D721Med (cell line): ENCODE data around the gene TC2N.

ENCODE experiments used
- DNase-seq: peaks from one replicate; pipeline ENCODE4 v3.0.0; 2011; ENCODE audit warnings: low spot score; ENCODE audit not compliant: insufficient read length
- FAIRE-seq: peaks from 2 replicates; lab custom pipeline; 2011; peaks lifted over from hg19 to GRCh38; lab: Jason Lieb, UNC
- TF ChIP-seq, protein P1 (sequence below): IDR thresholded peaks from 2 replicates; pipeline ENCODE4 v1.5.1; 2012; ENCODE audit warnings: mild to moderate bottlenecking, control low read depth; ENCODE audit not compliant: insufficient read depth; ENCODE audit errors: missing control alignments

Gene TC2N

DNA sequence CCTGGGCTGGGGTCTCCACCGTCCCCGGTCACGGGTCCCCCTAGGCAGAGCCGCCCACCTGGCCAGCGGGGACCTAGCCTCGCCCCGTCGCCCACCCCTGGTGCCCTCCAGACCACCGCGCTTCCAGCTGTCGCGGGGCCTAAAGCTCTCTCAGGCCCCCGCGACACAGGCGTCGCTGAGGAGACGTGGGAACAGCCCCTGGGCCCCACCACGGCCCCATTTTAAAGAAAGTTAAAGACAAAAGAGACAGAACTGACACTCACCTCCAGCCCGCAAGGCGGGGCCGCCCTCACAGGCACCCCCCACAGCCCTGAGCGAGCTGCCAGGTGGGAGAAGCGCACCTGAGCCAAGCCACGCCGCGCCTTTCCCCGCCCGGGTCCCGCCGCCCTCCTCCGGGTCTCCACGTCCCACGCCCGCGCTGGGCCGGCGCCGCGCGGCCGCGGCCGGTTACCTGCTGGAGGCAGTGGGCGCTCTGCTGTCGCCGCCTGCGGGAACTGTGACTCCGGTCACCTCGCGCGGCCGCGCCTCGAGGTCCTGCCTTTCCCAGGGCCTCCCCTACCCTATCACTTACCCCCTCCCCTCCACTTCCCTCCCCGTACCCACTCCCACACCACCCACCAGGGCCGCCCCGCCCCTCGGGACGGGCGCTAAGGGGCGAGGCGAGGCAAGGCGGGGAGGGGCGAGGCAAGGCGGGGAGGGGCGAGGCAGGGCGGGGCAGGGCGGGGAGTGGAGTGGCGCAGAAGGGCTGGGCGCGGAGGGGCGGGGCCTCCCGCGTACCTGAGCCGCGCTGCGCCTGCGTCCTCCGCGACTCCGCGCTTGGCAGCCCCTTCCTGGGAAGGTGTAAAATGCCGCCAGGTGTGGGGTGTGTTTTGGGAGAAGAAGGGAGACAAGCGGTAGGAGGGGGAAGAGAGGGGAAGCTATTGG, 31.2 kb downstream of the TC2N start:
- DNase-seq (peak; percentile 38), FAIRE-seq (no peak)
- TF ChIP-seq, protein P1, sequence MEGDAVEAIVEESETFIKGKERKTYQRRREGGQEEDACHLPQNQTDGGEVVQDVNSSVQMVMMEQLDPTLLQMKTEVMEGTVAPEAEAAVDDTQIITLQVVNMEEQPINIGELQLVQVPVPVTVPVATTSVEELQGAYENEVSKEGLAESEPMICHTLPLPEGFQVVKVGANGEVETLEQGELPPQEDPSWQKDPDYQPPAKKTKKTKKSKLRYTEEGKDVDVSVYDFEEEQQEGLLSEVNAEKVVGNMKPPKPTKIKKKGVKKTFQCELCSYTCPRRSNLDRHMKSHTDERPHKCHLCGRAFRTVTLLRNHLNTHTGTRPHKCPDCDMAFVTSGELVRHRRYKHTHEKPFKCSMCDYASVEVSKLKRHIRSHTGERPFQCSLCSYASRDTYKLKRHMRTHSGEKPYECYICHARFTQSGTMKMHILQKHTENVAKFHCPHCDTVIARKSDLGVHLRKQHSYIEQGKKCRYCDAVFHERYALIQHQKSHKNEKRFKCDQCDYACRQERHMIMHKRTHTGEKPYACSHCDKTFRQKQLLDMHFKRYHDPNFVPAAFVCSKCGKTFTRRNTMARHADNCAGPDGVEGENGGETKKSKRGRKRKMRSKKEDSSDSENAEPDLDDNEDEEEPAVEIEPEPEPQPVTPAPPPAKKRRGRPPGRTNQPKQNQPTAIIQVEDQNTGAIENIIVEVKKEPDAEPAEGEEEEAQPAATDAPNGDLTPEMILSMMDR = no peak

DNA sequence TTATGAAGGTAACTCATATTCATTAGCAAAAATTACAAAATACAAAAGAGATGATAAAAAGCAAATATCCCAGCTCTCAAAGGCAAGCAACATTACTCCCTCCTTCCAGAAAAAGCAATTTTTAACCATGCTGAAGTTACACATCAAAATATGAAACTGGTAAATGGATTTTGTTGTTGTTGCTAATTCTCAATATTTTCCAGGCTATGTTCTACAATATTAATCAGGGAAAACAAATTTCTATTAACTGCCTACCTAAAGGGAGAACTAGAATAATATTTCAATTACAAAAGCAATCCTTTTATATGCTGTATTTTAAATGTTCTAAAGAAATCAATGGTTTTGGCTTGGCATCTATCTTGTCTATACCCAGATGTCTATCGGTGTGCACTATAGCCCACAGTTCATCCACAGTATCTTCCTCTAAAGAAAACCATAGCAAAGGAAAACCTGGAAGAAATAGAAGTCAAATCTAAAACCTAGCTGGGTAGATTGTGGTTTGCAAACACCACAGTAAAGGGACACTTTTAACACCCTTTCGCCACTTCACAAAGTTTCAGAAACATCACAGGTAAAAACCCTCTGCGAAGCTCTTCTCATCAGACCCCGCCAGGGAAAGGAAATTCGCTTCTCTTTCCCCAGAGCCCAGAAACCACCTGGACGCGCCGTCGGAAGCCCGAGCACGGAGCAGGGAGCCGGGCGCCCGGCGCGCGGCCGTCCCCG, 32.0 kb downstream of the TC2N start:
- TF ChIP-seq, protein P1 = no peak
- DNase-seq = no peak
- no peak for FAIRE-seq

DNA sequence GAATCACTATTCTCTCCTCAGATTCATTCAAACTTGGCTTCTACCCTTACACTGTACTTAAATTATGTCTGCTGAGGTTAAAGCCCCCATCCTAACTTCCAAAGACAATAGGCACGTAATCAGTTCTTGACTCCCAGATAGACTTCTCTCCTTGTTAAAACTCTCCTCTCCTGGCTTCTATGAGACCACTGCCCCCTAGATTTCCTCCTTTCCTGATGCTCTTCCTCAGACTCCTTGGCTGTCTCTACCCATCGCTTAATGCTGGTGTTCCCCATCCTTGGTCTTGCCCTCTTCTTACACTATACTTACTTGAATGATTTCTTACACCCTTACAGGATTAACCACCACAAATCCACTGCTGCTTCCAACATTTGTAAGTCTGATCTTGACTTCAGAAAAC, 32.8 kb downstream of the TC2N start:
- no peak for FAIRE-seq
- TF ChIP-seq, protein P1 = no peak
- DNase-seq = no peak

DNA sequence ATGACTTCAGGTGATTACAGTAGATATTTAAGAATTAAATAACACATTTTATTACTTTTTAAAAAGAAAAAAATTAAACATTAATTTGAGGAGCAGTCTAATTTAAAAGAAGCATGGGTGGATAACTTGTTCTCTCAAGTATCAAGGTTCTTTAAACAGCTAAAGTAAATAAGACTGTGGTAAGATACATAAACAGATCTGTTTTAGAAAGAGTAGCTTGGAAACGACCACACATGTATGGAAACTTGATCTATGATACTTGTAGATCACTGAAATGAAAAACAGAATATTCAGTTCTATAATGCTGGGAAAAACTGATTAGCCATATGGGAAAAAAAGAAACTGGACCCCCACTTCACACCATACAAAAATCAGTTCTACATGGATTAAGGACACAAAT, 36.0 kb downstream of the TC2N start:
- TF ChIP-seq, protein P1 = no peak
- no peak for DNase-seq
- FAIRE-seq = no peak

DNA sequence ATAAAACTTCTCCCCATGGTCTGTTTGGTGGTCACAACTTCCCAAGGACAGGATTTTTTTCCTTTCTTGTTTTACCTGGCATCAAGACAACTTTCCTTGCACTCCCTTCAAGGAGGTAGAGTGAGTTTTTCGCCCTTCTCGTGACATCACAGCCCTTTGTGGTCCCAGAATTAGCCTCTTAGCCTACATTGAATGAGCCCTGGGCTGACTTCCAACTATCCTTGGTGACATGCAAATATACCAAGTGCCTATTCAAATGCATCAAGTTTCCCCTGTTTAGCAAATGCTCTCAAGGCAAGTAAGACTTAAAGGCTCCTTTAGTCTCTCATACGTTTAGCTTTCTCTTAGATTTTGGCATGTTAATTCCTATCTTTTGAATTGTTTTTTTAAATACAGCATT, 36.6 kb downstream of the TC2N start:
- FAIRE-seq (no peak), DNase-seq (no peak)
- TF ChIP-seq, protein P1 = no peak

DNA sequence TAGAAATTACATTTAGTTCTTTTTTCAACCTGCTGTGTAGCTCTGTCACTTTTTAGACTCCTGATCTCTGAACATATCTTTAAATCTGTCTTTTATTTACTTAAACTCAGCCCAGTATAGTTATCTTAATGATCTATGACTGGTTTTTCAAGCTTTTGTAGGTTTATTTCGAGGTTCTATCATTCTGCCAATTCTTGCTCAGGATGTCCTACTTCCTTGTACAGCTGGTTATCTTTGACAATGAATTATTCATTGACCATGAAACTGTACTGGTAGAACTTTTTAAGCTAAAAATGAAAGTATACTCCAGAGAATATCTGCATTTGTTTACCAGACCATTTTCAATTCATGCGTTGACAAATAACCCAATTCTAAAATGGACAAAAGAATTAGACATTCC, 37.8 kb downstream of the TC2N start:
- TF ChIP-seq, protein P1 = no peak
- DNase-seq = no peak
- no peak for FAIRE-seq
